Inflammatory macrophage treated with lipopolysaccharide for 1 hour (primary cell): ENCODE measurements around the gene CDHR3.

Experiments used
- DNase-seq, 2 donors: peaks; one replicate each; pipeline ENCODE4 v3.0.0-alpha.2; 2020 to 2022

The CDHR3 gene

DNA sequence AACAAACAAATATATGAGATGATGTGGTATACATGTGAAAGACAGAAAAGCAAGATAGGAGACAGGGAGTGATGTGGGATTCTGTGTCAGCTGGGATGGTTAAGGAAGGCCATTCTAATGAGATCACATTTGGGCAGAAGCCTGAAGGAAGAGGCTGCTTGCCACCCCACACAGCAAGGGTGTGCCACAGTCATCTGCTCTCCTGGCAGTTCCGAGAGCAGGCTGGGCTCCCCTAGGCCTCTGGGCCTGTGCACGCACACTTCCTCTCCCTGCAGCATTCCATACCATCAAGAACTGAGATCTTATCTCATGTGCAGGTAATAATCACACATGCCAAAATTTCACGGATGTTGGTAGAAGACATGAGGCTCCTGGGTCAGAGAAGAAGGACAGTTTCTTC lies 105.9 kb downstream of the CDHR3 start:
- DNase-seq: no peak

DNA sequence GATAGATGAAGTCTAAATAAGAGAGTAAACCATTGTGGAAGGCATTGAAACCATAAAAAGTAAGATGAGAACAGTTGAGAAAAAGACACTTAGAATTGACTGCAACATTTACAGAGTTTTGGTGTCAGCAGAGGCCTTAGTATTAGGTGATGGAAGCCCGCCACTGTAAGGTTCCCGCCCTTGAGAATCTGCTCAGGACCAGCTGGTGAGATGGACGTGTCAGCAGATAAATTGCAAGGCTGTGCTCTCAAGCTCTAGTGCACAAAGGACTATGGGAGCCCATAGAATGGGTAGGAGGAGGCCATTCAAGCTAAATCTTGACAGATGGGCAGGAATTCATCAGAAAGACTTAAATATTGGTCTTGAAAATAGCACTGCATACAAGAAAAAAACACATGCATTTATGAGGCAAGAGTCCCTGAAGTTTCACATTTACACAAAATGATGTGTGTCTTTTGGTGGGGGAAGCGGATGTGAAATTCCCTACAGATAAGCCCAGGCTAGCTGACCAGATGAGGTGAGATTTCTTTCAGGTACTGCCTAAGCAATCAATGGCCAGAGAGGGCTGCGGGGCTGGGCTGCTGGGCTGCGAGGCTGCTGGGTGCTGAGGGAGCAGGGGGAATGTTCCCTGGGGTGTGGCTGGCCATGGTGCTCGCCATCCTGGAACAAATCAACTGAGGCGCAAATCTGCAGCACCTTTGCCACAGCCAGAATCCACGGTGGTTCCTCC lies 106.6 kb downstream of the CDHR3 start:
- no peak for DNase-seq

DNA sequence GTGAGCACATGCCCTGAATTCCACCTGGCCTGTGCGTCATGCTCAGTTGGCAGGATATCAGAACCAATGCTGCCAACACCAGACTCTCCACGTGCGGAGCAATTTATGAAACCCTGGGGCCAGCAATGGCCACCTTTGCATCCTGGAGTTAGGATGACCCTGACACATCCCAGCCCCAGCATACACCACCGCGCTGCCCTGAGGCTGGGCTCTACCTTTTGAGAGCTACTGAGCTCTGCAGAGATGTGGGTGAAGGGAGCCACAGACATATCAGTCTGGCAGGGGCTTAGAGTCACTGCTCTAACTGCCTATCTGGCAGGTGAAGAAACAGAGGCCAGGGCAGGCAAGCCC lies 107.1 kb downstream of the CDHR3 start:
- no peak for DNase-seq

DNA sequence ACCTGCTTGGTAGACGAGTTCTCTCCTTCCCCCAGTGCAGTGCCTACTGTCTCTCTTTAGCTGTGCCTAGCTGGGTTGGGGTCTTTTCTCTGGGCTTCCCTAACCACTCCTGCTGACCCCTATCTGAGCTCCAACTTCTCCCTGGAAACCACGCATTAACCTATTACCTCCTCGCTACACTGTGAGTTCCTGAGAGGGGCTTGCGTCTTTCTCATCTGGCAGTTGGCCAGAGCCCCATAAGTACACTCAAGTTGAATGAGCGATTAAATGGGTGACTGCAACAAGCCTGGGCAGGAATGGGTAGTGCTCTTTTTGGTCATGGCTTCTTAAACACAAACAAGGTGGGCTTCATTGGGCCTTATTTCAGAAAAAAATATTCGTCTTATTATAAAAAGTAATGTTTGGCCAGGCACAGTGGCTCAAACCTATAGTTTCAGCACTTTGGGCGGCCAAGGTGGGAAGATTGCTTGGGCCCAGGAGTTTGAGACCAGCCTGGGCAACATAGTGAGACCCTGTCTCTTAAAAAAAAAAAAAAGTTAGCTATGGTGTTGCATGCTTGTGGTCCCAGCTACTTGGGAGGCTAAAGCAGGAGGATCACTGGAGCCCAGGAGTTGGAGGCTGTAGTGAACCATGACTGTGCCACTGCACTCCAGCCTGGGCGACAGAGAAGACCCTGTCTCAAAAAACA lies 107.6 kb downstream of the CDHR3 start:
- DNase-seq: no peak

DNA sequence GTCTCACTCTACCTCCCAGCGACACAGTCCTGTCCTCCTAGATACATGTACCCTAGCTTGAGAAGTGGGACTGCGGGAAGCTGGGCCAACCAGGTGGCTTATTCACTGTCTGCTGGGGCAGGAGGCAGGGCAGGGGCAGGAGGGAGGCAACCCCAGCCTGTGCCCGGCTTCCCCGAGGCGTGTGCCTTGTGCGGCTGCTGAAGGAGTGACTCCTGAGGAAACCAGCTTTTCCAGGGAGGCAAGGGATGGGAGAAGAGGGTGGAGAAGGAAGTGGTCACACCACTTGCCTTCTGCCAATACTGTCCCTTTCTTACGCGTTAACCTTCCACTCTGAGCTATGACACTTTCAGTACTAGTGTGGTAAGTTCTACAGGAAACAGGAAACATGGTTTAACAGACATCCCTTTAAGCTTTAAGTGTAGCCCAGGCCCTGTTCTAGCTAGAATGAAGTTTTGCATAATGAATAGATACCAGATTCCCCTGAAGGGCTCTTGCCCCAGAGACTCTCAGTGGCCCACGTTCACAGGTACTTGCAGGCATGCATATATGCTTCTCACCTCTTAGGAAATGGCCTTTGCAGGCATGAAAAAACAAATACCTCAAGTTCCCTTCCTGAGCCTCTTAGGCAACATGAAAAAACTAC lies 108.4 kb downstream of the CDHR3 start:
- peak; percentile 30 to 51 for DNase-seq

DNA sequence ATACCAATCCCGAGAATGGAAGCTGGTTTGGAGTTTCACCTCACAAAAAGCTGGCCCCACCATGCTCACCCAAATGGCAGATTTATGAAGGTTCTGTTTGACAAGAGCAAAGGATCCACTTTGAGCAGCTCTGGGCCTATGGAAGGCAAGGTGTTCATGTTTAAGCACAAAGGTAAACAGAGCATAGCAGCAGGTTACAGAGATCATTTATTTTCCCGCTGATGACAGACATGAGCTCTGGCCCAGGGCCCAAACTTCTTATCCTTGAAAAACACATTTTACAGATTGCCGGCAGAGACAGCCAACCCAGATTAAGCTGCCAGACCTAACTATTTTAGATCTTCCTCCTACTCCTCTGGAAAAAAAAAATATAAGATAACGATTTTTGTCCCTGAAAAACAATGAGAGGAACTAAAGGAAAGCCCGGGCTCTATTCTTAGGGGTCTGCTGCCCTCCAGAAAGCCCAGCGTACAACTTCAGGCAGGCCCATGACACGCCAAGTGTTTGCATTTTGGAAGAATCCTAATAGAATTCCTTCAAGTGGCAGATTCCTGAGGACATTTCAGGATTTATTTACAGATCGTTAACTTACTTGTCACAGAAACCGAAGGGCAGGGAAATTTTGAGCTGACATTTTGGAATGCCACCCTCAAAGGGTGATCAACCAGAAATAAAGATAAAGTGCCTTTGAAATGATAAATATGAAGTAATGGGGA lies 109.1 kb downstream of the CDHR3 start:
- DNase-seq: no peak

DNA sequence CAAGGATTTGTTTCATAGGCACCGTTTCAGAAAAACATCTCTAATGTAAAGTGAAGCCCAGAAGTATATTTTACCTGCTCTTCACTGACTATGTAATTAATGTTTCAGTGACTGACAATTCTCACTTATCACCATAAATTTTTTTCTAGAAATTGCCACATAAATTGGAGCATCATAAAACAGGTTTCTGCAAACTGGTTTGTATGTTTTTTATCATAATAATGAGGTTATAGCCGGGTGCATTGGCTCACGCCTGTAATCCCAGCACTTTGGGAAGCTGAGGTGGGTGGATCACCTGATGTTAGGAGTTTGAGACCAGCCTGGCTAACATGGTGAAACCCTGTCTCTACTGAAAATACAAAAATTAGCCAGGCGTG lies 109.6 kb downstream of the CDHR3 start:
- no peak for DNase-seq

DNA sequence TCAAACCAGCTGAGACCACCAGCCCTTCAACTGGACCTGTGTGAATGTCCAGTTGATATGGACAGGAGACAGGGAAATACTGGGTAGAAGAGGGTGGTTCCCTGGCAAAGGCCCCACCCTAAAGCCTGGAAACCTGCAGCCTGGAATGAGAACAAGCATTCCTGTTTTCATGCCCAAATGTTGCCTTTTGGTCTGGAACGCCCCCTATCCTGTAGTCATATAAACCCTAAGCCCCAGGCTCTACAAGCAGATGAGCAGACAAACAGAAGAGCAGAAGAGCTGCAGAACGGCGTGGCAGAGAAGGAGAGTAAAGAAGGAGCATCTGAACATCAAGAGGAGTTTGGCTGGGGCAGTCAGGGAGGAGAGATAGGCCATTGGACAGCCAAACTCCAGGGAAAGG lies 110.6 kb downstream of the CDHR3 start:
- DNase-seq: no peak

DNA sequence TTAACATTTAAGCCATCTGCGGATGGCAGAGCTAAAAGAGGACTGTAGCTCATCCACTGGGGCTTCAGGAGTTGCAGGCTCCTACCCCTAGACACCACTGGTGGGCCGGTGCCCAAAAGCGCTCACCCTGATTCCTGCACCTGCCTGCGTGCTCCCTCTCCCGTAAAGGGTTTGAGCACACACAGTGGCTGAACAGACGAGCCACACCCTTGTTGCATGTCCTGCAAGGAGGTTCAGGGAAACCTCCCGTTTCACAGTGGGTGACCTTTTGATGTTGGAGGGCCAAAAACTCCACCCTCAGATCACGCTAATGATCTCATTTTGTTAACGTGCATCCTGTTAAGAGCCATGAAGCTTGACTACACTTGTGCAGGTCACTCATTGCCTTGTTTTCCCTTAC lies 111.2 kb downstream of the CDHR3 start:
- DNase-seq: no peak

DNA sequence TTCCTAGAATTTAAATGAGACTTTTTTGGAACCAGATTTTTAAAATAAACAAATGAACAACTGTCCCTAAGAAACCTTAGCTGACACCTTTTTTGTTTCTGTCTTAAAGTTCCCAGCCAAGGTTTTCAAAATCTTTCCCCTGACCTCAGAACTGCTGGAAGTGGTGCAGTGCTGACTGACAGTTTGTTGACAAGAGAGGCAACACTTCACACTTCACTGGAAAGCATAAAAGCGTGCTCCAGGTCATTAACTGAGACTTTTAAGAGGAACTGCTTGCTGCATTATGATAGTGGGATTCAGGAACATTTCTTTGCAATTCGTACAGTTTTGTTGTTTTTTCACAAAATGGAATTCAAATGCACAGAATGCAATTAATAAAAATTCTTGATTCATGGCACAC lies 112.9 kb downstream of the CDHR3 start:
- no peak for DNase-seq

DNA sequence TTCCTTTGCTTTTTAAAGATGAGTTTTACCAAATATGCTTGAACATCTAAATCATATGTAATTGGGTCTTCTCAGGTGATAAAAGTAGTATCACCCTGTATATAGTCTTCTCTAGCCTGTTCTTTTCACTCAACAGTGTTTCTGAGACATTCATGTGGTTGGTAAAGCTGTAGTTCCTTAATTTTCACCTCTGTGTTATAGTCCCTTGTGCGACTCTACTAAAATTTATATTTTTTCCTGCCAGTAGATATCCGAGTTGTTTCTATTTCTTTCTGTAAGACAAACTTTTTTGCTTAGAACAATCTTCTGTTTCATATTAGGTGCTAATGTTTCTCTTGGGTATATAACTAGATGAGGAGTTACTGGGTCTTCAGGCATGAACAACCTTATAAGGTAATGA lies 113.5 kb downstream of the CDHR3 start:
- DNase-seq: no peak

DNA sequence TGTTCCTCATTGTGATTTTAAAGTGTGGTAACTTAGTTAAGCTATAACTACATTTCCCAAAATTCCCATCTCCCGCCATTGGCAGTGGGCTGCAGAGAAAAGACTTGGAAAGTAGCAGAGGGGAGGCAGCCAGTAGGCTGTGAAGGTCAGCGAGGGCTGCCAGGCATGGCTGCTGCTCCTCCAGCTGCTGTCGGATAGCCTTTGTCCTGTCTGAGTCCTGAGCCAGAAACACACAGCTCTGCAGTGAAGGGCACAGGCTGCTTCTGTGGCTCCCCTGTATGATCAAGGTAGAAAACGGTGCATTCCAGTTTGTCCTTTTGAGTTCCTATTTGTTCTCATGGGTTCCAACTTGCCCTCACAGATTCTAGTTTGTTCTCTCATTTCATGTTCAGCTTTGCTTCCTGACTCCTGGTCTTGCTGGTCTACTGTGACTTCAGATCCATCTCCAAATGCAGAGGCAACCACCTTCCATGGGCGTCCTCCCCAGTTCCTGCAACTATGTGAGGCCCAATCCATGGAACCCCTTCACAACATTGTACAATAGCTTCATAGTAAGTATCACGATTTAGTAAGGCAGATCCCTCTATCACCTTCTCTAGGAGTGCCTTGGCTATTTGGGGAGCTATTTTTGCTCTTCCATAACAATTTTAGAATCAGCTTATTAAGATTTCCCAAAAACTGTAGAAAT lies 117.4 kb downstream of the CDHR3 start:
- DNase-seq: no peak

DNA sequence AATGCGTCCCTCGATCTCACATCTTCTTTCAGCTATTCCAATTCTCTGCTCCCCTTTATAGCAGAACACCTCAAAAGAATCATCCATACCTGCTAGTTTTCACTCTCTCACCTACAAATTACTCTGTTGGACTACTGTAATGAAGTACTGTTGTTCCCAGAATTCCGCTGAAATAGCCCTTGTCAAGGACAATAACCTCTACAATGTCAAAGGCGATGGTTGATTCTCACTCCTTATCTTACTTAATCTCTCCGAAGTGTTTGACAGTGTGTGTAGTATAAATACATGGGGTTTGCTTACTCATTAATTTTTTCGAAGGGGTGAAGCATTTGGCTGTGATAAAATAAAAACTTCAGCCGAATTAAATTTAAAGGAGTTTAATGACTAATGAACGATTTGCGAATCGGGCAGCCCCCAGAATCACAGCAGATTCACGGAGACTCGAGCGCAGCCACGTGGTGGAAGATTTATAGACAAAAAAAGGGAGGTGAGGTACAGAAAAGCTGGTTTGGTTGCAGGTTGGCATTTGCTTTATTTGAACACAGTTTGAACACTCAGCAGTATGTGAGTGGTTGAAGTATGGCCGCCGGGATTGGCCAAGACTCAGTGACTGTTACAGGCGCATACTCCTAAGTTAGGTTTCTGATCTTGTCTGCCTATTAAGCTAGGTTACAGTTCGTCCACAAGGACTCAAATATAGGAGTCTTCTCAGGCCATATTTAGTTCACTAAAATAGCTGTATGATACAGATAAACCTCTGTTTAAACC lies 119.2 kb downstream of the CDHR3 start:
- DNase-seq: no peak
